ENCODE measurements around the gene LAS1L. TPM values are rescaled to one million over a fixed set of nuclear protein-coding genes. Genes with fewer than 3 reads are reported as not detected.
"Not testable (repeated sequence)": the region's sequence is repeated elsewhere in the genome, so short reads cannot be mapped to it uniquely, and the experiment has no call there.

LAS1L gene
- total RNA-seq, result 28.8 TPM

GRCh38 chrX:65534450-65535292 lies at the start of gene LAS1L:
TSS of gene LAS1L (minus strand) at chrX:65534787. CDS start at chrX:65534715, 72 bp downstream.
- DNase-seq (ENCODE audit: low read depth in 2 of 3, low spot score in 2 of 3), result peak; percentile 69 to 96 (median 91)

DNA sequence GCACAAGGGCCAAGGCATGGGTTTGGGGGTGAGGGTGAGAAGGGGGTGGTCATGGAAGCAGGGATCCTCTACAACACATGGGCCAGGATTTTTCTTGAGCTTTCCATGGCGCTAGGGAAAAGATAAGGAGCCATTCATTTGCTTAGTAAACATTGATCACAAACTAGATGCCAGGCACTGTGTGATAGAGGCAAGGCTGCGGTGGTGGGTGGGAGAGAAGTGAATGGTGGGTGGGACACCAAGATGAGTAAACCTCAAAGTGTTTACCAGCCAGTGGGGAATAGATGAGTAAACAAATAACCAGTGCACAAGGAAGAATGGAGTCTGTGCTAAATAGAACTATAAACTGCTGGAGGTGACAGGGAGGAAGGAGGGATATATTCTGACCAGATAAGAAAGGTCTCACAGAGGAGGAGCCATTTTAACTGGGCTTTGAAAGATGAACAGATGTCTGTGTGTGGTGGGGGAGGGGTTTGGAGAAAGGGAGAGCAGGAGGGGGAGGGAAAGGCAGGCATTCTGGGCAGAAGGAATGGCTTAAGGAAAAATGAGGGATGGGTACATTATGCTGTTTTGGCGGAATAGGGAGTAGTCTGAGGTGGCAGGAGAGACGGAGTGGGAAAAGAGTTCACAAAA lies 48.0 kb upstream of the LAS1L start:
- no peak for DNase-seq (ENCODE audit: low read depth in 2 of 3, low spot score in 2 of 3)

DNA sequence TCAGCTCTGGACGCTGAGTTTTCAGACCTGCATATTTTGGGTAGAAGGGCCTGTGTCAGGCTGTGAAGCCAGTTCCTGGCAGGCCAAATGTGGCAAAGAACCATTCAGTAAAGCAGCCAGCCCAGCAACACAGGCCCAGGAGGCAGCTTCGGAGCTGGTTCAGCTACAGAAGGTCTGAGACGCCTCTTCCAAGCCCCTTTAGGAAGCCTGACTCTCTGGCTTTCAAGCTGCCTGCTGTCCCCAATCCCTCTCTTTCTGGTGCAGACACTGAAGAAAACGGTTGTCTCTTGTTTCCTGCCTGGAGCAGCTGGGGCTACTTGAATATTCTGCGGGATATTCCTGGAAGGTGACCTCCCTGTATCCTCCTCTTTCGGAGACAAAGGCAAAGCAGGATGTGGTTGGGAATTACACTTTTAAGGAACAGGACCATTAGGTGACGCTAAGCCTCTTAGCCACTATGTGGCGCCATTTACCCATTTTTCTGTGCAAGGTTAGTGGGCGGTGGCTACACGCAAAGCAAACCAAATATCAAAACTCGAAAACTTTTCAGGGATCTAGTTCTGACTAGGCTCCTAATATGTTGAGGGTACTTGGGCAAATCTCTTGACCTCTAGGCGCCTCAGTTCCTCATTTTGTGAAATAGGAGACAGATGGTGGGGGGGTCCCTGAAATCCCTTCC lies 47.2 kb upstream of the LAS1L start:
- peak; percentile 54 to 73 (median 54) for DNase-seq (ENCODE audit: low read depth in 2 of 3, low spot score in 2 of 3)

DNA sequence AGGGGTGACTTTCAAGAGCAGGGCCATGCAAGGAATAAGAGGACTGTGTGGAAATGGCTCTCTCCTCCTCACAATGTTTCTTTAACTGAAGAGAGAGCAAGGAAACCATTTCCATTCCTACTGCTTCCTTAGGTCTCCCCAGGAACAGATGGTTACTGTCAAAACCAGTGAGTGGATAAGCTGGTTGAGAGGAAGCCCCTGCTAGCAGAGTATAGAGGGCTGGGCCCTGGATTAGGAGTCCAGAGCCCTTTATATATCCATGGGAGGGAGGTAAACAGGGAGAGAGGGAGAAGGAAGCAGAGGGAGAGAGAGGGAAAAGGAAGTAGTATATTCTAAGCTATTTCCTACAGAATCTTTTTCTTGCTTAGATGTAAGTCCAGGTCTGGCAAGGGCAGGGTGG lies 43.8 kb upstream of the LAS1L start:
- DNase-seq (ENCODE audit: low read depth in 2 of 3, low spot score in 2 of 3), result no peak

DNA sequence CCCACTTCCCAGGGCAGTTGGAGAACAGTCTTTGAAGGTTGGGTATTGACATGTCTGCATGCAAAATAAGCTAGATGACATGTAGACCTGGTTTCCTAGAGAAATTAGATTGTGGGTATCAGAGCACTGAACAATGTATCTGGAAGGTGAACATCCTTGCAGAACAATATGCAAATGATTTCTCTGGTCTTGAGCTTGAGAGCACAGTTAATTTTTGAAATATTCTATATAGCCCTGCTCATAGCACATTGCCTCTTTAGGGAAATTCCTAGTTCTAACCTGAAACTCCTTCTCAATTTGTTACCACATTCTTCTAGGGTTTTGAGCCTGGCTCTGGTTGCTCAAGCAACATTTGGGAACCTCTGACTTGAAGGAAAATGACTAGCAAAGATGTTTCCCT lies 41.6 kb upstream of the LAS1L start:
- no peak for DNase-seq (ENCODE audit: low read depth in 2 of 3, low spot score in 2 of 3)

DNA sequence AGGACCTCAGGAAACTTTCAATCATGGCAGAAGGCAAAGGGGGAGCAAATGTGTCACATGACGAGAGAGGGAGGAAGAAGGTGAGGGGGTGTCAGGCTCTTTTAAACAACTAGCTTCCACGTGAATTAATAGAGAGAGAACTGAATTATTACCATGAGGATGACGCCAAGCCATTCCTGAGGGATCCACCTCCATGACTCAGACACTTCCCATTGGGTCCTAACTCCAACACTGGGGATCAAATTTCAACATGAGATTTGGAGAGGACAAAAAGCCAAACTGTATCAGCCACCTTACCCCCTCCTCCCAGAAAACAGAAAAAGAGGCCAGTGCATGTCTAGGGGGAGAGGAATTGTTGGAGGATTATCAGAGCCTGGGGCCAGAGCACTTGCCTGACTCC lies 40.4 kb upstream of the LAS1L start:
- no peak for DNase-seq (ENCODE audit: low read depth in 2 of 3, low spot score in 2 of 3)

DNA sequence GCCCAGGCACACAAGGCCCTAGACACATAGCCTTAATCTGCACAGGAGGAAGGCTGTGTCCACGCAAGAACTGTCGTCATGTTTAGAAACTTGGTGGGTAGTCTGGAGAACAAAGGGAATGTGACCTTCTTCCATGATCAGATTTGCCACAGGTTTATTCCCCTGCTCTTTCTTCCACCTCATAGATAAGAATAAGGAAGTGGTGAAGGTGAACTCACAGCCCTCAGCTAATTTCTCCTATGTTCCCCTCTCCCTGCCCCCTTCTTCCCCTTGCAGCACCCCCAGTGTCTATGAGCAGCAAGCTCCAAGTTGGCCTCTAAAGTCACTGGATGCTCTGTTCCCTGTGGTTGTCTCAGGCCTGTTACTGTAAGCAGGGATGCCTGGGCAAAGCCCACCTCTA lies 39.8 kb upstream of the LAS1L start:
- DNase-seq (ENCODE audit: low read depth in 2 of 3, low spot score in 2 of 3), result no peak

- no peak for DNase-seq (ENCODE audit: low read depth in 2 of 3, low spot score in 2 of 3)
Observed at GRCh38 chrX:65572971-65573370, 38.4 kb upstream of the LAS1L start.

DNA sequence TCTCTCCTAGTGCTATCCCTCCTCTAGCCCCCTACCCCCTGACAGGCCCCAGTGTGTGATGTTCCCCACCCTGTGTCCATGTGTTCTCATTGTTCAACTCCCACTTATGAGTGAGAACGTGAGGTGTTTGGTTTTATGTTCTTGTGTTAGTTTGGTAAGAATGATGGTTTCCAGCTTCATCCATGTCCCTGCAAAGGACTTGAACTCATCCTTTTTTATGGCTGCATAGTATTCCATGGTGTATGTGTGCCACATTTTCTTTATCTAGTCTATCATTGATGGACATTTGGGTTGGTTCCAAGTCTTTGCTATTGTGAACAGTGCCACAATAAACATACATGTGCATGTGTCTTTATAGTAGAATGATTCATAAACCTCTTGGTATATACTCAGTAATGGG lies 28.3 kb upstream of the LAS1L start:
- not testable (repeated sequence) for DNase-seq (ENCODE audit: low read depth in 2 of 3, low spot score in 2 of 3)

DNA sequence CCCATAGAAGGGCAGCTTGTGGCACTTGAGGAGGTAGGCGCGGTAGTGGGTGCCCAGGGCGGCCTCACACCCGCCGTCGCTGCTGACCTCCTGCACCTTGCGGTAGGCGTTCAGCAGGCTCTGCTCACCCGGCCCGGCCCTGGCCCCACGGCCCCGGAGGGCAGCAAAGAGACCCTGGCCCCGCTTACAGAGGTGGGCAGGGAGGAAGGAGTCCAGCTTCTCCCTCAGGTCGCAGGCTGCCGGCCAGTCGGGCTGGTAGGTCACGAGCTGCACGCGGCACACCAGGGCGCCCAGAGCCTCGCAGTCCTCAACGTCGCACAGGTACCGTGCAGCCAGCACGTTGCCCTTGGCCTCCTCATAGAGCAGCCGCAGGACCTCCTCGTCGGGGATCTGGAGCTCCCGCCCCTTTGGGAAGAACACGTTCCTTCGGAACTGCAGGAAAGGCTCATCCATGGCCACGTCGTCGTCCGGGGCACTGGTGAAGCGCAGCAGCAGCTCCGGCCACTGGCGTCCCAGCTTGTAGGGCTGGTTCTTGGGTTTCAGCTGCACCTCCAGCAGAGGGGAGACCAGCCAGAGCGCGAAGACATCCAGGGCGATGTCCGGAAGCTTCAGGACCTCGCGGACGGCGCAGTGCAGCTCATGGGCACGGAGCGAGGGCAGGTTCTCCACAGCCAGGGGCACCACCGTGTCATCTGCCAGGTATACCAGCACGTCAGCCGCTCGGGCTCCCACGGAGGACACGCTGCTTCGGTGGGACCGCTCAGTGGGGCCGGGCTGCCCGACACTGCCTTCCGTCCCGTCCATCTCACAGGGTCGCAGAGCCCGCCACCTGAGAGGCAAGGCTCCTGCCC lies 17.1 kb upstream of the LAS1L start:
- DNase-seq (ENCODE audit: low read depth in 2 of 3, low spot score in 2 of 3), result no peak

DNA sequence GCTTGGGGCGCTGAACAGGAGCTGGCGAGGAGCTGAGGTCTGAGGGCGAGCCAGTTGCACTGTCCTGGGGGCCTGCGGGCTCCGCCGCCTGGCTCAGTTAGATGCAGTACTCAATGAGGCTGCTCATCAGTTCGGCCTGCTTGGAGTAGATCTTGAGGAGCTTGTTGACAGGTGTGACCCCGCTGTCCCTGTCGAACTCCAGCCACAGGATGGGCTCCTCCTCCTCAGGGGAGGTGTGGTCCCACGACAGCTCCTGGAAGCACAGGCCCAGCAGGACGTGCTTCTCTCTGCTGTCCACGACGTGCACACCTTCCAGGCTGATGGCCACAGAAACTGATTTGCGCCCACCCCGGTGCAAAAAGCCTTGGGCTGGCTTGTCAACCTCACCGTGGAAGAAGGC lies 16.5 kb upstream of the LAS1L start:
- DNase-seq (ENCODE audit: low read depth in 2 of 3, low spot score in 2 of 3), result no peak

GRCh38 chrX:65545456-65545855 lies 10.9 kb upstream of the LAS1L start:
- no peak for DNase-seq (ENCODE audit: low read depth in 2 of 3, low spot score in 2 of 3)

DNA sequence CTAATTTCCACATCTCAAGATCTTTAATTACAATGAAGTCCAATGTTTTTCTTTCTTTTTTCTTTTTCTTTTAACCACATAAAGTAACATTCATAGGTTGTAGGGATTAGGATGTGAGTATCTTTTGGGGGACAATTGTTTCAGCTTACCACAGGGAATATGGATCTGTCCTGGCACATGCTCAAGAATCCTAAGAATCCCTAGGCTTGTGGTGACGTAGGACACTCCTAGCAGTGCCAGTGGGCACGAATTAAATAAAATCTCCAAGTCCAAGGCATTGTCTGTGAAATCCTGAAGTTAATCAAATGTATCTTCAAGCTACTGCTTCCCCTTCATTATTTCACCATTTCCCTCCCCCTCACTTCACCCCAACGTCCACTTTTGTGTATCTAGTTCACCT lies 2.6 kb upstream of the LAS1L start:
- no peak for DNase-seq (ENCODE audit: low read depth in 2 of 3, low spot score in 2 of 3)

GRCh38 chrX:65536291-65536690 lies 1.7 kb upstream of the LAS1L start:
- no peak for DNase-seq (ENCODE audit: low read depth in 2 of 3, low spot score in 2 of 3)

DNA sequence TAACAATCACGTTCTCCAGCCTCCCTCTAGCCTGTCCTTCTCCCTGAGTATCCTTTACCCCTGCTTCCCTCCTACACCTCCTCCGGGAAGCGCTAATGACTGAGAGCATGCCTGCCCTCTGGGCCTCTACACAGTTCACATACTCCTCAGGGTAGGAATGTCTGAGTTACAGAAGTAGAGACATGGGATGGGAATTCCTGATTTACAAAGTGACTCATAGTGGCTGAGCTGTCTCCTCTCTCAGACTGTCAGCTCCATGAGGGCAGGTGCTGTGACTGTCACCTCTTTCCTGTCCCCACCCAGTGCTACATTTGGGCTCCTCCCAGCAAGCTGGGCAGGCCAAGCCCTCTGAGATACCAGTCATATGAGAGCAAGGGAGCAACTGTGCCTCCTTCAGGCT lies 2.6 kb downstream of the LAS1L start:
- DNase-seq (ENCODE audit: low read depth in 2 of 3, low spot score in 2 of 3), result no peak

DNA sequence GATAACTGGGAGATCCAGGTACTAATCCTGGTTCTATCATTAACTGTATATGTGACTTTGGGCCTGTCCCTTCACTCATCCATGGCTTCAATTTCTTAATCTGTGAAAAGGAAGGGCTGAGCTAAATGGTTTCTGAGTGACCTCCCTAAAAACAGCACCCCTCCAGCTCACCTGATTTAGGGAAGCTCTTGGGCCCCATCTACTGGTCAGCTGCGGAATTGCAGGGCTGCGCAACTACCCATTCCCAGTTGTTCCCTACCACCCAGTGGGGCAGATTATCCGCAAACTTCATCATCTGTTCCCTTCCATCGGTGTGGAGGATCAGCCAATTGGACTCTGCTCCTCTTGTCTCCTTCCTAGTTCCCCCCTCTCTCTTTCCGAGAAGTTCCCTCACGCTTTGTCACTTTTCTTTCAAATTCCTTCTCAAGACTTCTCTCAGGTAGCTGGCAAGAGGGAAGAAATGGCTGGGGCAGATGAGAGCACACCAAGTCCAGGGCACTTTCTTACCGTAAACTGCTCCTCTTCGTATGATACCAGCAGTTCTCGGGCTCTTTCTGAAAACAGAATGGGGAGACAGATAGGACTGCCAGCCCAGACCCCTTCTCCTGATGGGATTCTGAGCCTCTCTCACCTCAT lies 5.8 kb downstream of the LAS1L start:
- peak; percentile 13 to 41 (median 29) for DNase-seq (ENCODE audit: low read depth in 2 of 3, low spot score in 2 of 3)

GRCh38 chrX:65528293-65528692 lies 6.3 kb downstream of the LAS1L start:
- no peak for DNase-seq (ENCODE audit: low read depth in 2 of 3, low spot score in 2 of 3)

GRCh38 chrX:65524139-65524538 lies 10.4 kb downstream of the LAS1L start:
- no peak for DNase-seq (ENCODE audit: low read depth in 2 of 3, low spot score in 2 of 3)

- no peak for DNase-seq (ENCODE audit: low read depth in 2 of 3, low spot score in 2 of 3)
Observed at GRCh38 chrX:65522739-65523372, 11.7 kb downstream of the LAS1L start.

DNA sequence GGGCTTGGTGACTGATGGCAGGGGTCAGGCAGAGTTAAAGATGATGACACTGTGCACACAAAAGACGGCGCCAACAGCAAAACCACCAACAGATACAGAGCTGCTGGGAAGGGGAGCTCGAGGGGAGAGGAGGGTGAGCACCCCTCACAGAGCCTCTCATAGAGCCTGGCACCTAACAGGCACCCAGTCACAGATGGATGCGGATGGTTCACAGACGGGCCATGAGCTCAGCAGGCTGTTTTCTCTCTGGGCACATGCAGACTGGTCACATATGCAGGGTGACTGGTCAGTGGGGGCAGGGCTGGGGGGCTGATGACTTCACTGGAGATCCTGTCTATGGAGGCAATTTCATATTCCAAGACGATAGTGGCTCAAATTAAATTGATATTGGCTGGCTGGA lies 15.1 kb downstream of the LAS1L start:
- not testable (repeated sequence) for DNase-seq (ENCODE audit: low read depth in 2 of 3, low spot score in 2 of 3)

All from hematopoietic multipotent progenitor cell (in vitro differentiated cells).